Measurements from ENCODE around the gene NAPA.
"Not testable (repeated sequence)": the region's sequence is repeated elsewhere in the genome, so short reads cannot be mapped to it uniquely, and the experiment has no call there.

NAPA gene

GRCh38 chr19:47486220-47486619, 28.6 kb downstream of the NAPA start:
- not testable (repeated sequence) for DNase-seq (ENCODE audit: low spot score)

GRCh38 chr19:47485210-47485609, 29.7 kb downstream of the NAPA start:
- DNase-seq (ENCODE audit: low spot score), result no peak

GRCh38 chr19:47483800-47484690, 30.8 kb downstream of the NAPA start, which contains the start of gene KPTN:
TSS of gene KPTN (minus strand) at chr19:47484219. CDS start at chr19:47484160, 59 bp downstream.
- DNase-seq (ENCODE audit: low spot score), result peak; percentile 91

GRCh38 chr19:47483200-47483599, 31.7 kb downstream of the NAPA start:
- DNase-seq (ENCODE audit: low spot score), result no peak

- DNase-seq (ENCODE audit: low spot score), result no peak
These were observed 33.3 kb downstream of the NAPA start for GRCh38 chr19:47481460-47482052.

GRCh38 chr19:47480658-47481057, 34.2 kb downstream of the NAPA start:
- DNase-seq (ENCODE audit: low spot score), result no peak

GRCh38 chr19:47479701-47480503, 35.0 kb downstream of the NAPA start:
- no peak for DNase-seq (ENCODE audit: low spot score)

- DNase-seq (ENCODE audit: low spot score), result no peak
These were observed 38.4 kb downstream of the NAPA start for GRCh38 chr19:47476438-47476972.

GRCh38 chr19:47475465-47475864, 39.4 kb downstream of the NAPA start:
- DNase-seq (ENCODE audit: low spot score), result no peak

GRCh38 chr19:47473336-47473735, 41.5 kb downstream of the NAPA start:
- DNase-seq (ENCODE audit: low spot score), result no peak

GRCh38 chr19:47471733-47472457, 43.0 kb downstream of the NAPA start, which contains the start of gene SLC8A2:
TSS of gene SLC8A2 (minus strand) at chr19:47471893. CDS start at chr19:47466403, 5,490 bp downstream.
- DNase-seq (ENCODE audit: low spot score), result peak; percentile 13

- DNase-seq (ENCODE audit: low spot score), result no peak
These were observed 43.5 kb downstream of the NAPA start for GRCh38 chr19:47471381-47471732.

- no peak for DNase-seq (ENCODE audit: low spot score)
These were observed 44.2 kb downstream of the NAPA start for GRCh38 chr19:47470447-47471195.

GRCh38 chr19:47469719-47470118, 45.1 kb downstream of the NAPA start:
- no peak for DNase-seq (ENCODE audit: low spot score)

- DNase-seq (ENCODE audit: low spot score), result no peak
These were observed 45.5 kb downstream of the NAPA start for GRCh38 chr19:47469363-47469700.

GRCh38 chr19:47467914-47468313, 46.9 kb downstream of the NAPA start:
- no peak for DNase-seq (ENCODE audit: low spot score)

- no peak for DNase-seq (ENCODE audit: low spot score)
These were observed 48.9 kb downstream of the NAPA start for GRCh38 chr19:47465957-47466356.

- DNase-seq (ENCODE audit: low spot score), result no peak
These were observed 50.0 kb downstream of the NAPA start for GRCh38 chr19:47464675-47465419.

GRCh38 chr19:47461876-47462275, 53.0 kb downstream of the NAPA start:
- no peak for DNase-seq (ENCODE audit: low spot score)

- no peak for DNase-seq (ENCODE audit: low spot score)
These were observed 55.4 kb downstream of the NAPA start for GRCh38 chr19:47459477-47459876.
